NCI-H2227 (cell line): Measurements from ENCODE around the gene TUBA4A.
"Not testable (repeated sequence)": the region's sequence is repeated elsewhere in the genome, so short reads cannot be mapped to it uniquely, and the experiment has no call there.

Source experiments
- DNase-seq: peaks from one replicate; lab custom pipeline; 2025; ENCODE audit not compliant: unreplicated experiment; lab: John Stamatoyannopoulos, UW

TUBA4A gene

GRCh38 chr2:219287116-219287440 lies 33.4 kb upstream of the TUBA4A start:
- DNase-seq, result not testable (repeated sequence)

GRCh38 chr2:219286436-219287115 lies 32.9 kb upstream of the TUBA4A start:
- peak; percentile 29 for DNase-seq

- DNase-seq, result peak; percentile 86
These were observed 32.2 kb upstream of the TUBA4A start for GRCh38 chr2:219285894-219286425.

GRCh38 chr2:219285373-219285735 lies 31.6 kb upstream of the TUBA4A start:
- no peak for DNase-seq

GRCh38 chr2:219284501-219285372 lies 31.0 kb upstream of the TUBA4A start:
- DNase-seq, result no peak

- DNase-seq, result no peak
These were observed 29.3 kb upstream of the TUBA4A start for GRCh38 chr2:219282943-219283581.

- no peak for DNase-seq
These were observed 28.7 kb upstream of the TUBA4A start for GRCh38 chr2:219282375-219282774.

GRCh38 chr2:219281588-219281987 lies 27.9 kb upstream of the TUBA4A start:
- no peak for DNase-seq

GRCh38 chr2:219280651-219281050 lies 26.9 kb upstream of the TUBA4A start:
- no peak for DNase-seq

GRCh38 chr2:219279916-219280516 lies 26.3 kb upstream of the TUBA4A start:
- DNase-seq, result no peak

GRCh38 chr2:219279151-219279915 lies 25.6 kb upstream of the TUBA4A start, which contains the start of gene DNAJB2:
Gene DNAJB2, plus strand, starts transcription at chr2:219279366. Its CDS starts 468 bp downstream, at chr2:219279834.
- peak; percentile 99 for DNase-seq

GRCh38 chr2:219278655-219279150 lies 25.0 kb upstream of the TUBA4A start:
- no peak for DNase-seq

- peak; percentile 88 for DNase-seq
These were observed 24.3 kb upstream of the TUBA4A start for GRCh38 chr2:219277703-219278654.

- DNase-seq, result no peak
These were observed 20.7 kb upstream of the TUBA4A start for GRCh38 chr2:219274361-219274921.

- no peak for DNase-seq
These were observed 20.2 kb upstream of the TUBA4A start for GRCh38 chr2:219273937-219274336.

- DNase-seq, result no peak
These were observed 19.3 kb upstream of the TUBA4A start for GRCh38 chr2:219272995-219273394.

GRCh38 chr2:219272356-219272755 lies 18.6 kb upstream of the TUBA4A start:
- DNase-seq, result no peak

GRCh38 chr2:219271021-219271420 lies 17.3 kb upstream of the TUBA4A start:
- DNase-seq, result no peak

GRCh38 chr2:219270055-219270372 lies 16.3 kb upstream of the TUBA4A start:
- no peak for DNase-seq
